A673 (cell line): Measurements from ENCODE around the gene RAB44.

ENCODE experiments used
- CTCF ChIP-seq: fragments of 300-800, 200-600 bp; sonication (generic); conservative IDR thresholded peaks from 2 replicates; pipeline ENCODE4 v1.5.1; 2017; ENCODE audit warnings: low read depth, mild to moderate bottlenecking, antibody characterized with exemption, low read length, moderate library complexity, mixed read lengths
- EZH2 ChIP-seq: fragments of 200-600 bp; sonication (generic); IDR thresholded peaks from 2 replicates; pipeline ENCODE4 v1.6.1; 2017; ENCODE audit warnings: borderline replicate concordance, low read depth, mild to moderate bottlenecking, mixed read lengths, antibody characterized with exemption, low read length; ENCODE audit not compliant: poor library complexity, severe bottlenecking

GRCh38 chr6:36734486-36735060, 36.9 kb downstream of the RAB44 start:
- no peak for TF ChIP-seq CTCF
- TF ChIP-seq EZH2 = no peak
